Measurements from ENCODE around the gene STARD7.

DNA sequence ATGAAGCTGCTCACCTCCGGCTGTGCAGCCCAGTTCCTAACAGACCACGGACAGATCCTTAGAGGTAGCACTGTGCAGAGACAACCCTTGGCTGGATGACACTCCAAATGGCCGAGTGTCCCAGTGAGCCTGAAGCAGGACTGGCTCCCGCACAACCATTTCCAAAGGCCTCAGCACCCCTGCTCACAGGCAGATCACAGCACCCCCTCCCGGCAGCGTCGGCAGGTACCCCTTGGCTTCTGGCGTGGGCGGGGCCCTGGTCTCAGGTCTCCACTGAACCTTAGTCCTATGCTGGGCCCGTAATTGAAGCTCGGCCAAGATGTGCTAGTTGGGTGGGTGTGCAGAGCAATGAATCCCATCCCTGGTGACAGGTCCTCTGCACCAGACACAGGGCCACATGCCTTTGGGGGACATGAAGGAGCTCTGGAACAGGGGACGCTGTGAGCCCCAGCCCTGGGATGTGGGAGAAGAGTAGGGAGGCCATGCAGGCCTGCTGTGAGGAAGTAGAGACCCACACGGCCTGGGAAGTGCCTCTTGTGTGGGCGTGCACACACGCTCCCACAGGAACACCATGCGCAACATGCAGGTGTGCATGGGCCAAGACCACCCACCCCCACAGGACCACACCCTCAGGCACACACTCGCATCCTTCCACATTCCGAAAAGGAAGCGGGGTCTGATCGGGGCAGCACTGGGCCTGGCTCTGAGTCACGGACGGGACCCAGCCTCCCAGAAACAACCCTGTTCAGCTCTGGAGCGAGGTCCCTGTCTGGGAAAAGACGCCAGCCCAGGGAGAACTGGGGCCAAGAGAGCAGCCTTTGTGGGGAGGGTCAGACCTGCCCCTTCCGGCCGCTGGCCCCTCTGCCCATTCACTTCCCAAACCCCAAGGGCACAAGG is 66.2 kb downstream of the STARD7 start:
- TF ChIP-seq, protein P1, sequence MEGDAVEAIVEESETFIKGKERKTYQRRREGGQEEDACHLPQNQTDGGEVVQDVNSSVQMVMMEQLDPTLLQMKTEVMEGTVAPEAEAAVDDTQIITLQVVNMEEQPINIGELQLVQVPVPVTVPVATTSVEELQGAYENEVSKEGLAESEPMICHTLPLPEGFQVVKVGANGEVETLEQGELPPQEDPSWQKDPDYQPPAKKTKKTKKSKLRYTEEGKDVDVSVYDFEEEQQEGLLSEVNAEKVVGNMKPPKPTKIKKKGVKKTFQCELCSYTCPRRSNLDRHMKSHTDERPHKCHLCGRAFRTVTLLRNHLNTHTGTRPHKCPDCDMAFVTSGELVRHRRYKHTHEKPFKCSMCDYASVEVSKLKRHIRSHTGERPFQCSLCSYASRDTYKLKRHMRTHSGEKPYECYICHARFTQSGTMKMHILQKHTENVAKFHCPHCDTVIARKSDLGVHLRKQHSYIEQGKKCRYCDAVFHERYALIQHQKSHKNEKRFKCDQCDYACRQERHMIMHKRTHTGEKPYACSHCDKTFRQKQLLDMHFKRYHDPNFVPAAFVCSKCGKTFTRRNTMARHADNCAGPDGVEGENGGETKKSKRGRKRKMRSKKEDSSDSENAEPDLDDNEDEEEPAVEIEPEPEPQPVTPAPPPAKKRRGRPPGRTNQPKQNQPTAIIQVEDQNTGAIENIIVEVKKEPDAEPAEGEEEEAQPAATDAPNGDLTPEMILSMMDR (IDR thresholded peaks at IDR 0.05), result no peak
- no peak for TF ChIP-seq POLR2A (IDR thresholded peaks at IDR 0.05)

Measured in body of pancreas (tissue), 4 donors.